Measurements from ENCODE around the gene MICB.

MICB gene

GRCh38 chr6:31541658-31542521 lies 43.9 kb downstream of the MICB start, which contains the start of gene DDX39B:
TSS of gene DDX39B (minus strand) at chr6:31542003. CDS start at chr6:31540532, 1,471 bp downstream.
- Histone ChIP-seq H3K4ac (ENCODE audit: low read depth in 1 of 2, low read length in 2 of 2) (peak within 1 kb of the TSS; percentile 69 to 98), H3K14ac (ENCODE audit: low read length in 2 of 2) (peak within 1 kb of the TSS; percentile 19 to 68), H3K9me3 (ENCODE audit: control insufficient read depth, low read length) (no peaks in the 10 kb centered on the region), H2BK15ac (ENCODE audit: low read depth, poor library complexity, severe bottlenecking) (peak within 1 kb of the TSS; percentile 37), H3K36me3 (ENCODE audit: control insufficient read depth in 1 of 2, insufficient read depth in 2 of 2, low read depth in 1 of 2, low read length in 2 of 2) (peaks cover 20 to 41% of the 10 kb centered on the region in 2 experiments), H2BK120ac (ENCODE audit: low read depth, low read length) (peak within 1 kb of the TSS; percentile 51), H3K27me3 (ENCODE audit: control insufficient read depth in 1 of 2, insufficient read depth in 1 of 2, low read length in 2 of 2) (no peaks in the 10 kb centered on the region), H4K8ac (ENCODE audit: low read length) (peak within 1 kb of the TSS; percentile 67), H3K4me1 (ENCODE audit: control insufficient read depth, insufficient read depth, low read depth, low read length) (peaks cover 25% of the 10 kb centered on the region), H3K4me3 (ENCODE audit: insufficient read depth in 1 of 2, low read depth in 1 of 2, low read length in 2 of 2) (peak within 1 kb of the TSS; percentile 66 to 95), H3K18ac (ENCODE audit: low read depth in 1 of 2, low read length in 2 of 2) (peak within 1 kb of the TSS; percentile 78 to 96), H3K79me1 (replicated peaks; ENCODE audit: low read length, poor library complexity, severe bottlenecking) (peaks cover 21% of the 10 kb centered on the region), H2BK12ac (ENCODE audit: low read length in 2 of 2) (no peak within 1 kb of the TSS), H3K9ac (ENCODE audit: low read length) (peak within 1 kb of the TSS; percentile 98), H2AFZ (ENCODE audit: low read depth, low read length) (peak within 1 kb of the TSS; percentile 36), H3K4me2 (ENCODE audit: low read length, poor library complexity, severe bottlenecking) (peak within 1 kb of the TSS; percentile 78), H4K91ac (ENCODE audit: low read length) (peak within 1 kb of the TSS; percentile 87), H3K23ac (ENCODE audit: low read length in 2 of 2) (peak within 1 kb of the TSS in 1 of 2 experiments; percentile 42), H2AK5ac (ENCODE audit: low read length, severe bottlenecking) (peak within 1 kb of the TSS; percentile 54), H2BK5ac (ENCODE audit: low read depth, low read length, poor library complexity, severe bottlenecking) (peak within 1 kb of the TSS; percentile 99), H3K27ac (ENCODE audit: low read length, poor library complexity, severe bottlenecking) (peak within 1 kb of the TSS; percentile 96)
- WGBS: under 1% methylated on average over 43 of the region's 43 CpGs
- peak; percentile 98 for DNase-seq

- H3K9me3 ChIP-seq (ENCODE audit: control insufficient read depth, low read length): no peaks in the 10 kb centered on the region
- 98% methylated on average over 5 of the region's 6 CpGs for WGBS
- H2AK5ac ChIP-seq (ENCODE audit: low read length, severe bottlenecking): no peak overlapping the region
Measured at GRCh38 chr6:31543639-31544038, 45.7 kb downstream of the MICB start.

DNA sequence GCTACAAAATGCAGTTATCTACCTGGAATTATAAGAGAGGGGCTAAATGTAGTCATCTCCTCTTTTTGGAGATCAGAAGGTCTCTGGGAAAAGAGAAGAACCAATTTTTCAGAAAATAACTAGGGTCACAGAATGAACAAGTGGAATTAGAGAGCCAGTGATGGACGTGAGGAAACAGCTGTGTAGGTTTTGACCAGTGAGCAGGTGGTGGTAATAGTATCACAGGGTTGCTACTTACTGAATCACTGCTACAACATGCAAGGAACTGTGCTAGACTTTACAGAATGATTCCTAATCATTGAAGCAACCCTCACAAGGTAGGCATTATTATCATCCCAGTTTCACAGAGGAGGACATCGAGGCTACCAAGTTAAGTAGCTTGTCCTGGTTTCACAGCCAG lies 46.7 kb downstream of the MICB start:
- WGBS: 76% methylated on average over 2 of the region's 2 CpGs

More at GRCh38 chr6:31543639-31544038, 45.7 kb downstream of the MICB start:
- Histone ChIP-seq H3K18ac (ENCODE audit: low read depth in 1 of 2, low read length in 2 of 2) (no peak overlapping the region), H2BK15ac (ENCODE audit: low read depth, poor library complexity, severe bottlenecking) (no peak overlapping the region), H4K91ac (ENCODE audit: low read length) (no peak overlapping the region), H2BK5ac (ENCODE audit: low read depth, low read length, poor library complexity, severe bottlenecking) (no peak overlapping the region), H3K4me1 (ENCODE audit: control insufficient read depth, insufficient read depth, low read depth, low read length) (peaks cover 29% of the 10 kb centered on the region), H2AFZ (ENCODE audit: low read depth, low read length) (no peak overlapping the region), H2BK120ac (ENCODE audit: low read depth, low read length) (no peak overlapping the region), H4K8ac (ENCODE audit: low read length) (no peak overlapping the region), H3K4ac (ENCODE audit: low read depth in 1 of 2, low read length in 2 of 2) (no peak overlapping the region), H3K27ac (ENCODE audit: low read length, poor library complexity, severe bottlenecking) (no peak overlapping the region), H3K9ac (ENCODE audit: low read length) (no peak overlapping the region), H3K23ac (ENCODE audit: low read length in 2 of 2) (no peak overlapping the region), H3K79me1 (replicated peaks; ENCODE audit: low read length, poor library complexity, severe bottlenecking) (peaks cover 25% of the 10 kb centered on the region), H3K14ac (ENCODE audit: low read length in 2 of 2) (no peak overlapping the region), H3K36me3 (ENCODE audit: control insufficient read depth in 1 of 2, insufficient read depth in 2 of 2, low read depth in 1 of 2, low read length in 2 of 2) (peaks cover 14 to 27% of the 10 kb centered on the region in 2 experiments), H3K4me2 (ENCODE audit: low read length, poor library complexity, severe bottlenecking) (no peak overlapping the region), H3K4me3 (ENCODE audit: insufficient read depth in 1 of 2, low read depth in 1 of 2, low read length in 2 of 2) (no peak overlapping the region), H2BK12ac (ENCODE audit: low read length in 2 of 2) (no peak overlapping the region), H3K27me3 (ENCODE audit: control insufficient read depth in 1 of 2, insufficient read depth in 1 of 2, low read length in 2 of 2) (no peaks in the 10 kb centered on the region)
- DNase-seq: no peak

GRCh38 chr6:31545291-31545690 lies 47.3 kb downstream of the MICB start:
- Histone ChIP-seq H3K4me1 (ENCODE audit: control insufficient read depth, insufficient read depth, low read depth, low read length) (peaks cover 18% of the 10 kb centered on the region), H3K79me1 (replicated peaks; ENCODE audit: low read length, poor library complexity, severe bottlenecking) (peaks cover 27% of the 10 kb centered on the region), H2AFZ (ENCODE audit: low read depth, low read length) (no peak overlapping the region), H2BK120ac (ENCODE audit: low read depth, low read length) (no peak overlapping the region), H4K91ac (ENCODE audit: low read length) (no peak overlapping the region), H3K9ac (ENCODE audit: low read length) (peak overlapping the region; percentile 95), H3K4ac (ENCODE audit: low read depth in 1 of 2, low read length in 2 of 2) (no peak overlapping the region), H3K14ac (ENCODE audit: low read length in 2 of 2) (no peak overlapping the region), H2BK5ac (ENCODE audit: low read depth, low read length, poor library complexity, severe bottlenecking) (no peak overlapping the region), H2BK12ac (ENCODE audit: low read length in 2 of 2) (no peak overlapping the region), H3K18ac (ENCODE audit: low read depth in 1 of 2, low read length in 2 of 2) (no peak overlapping the region), H3K9me3 (ENCODE audit: control insufficient read depth, low read length) (no peaks in the 10 kb centered on the region), H3K4me3 (ENCODE audit: insufficient read depth in 1 of 2, low read depth in 1 of 2, low read length in 2 of 2) (no peak overlapping the region), H2BK15ac (ENCODE audit: low read depth, poor library complexity, severe bottlenecking) (no peak overlapping the region), H3K27me3 (ENCODE audit: control insufficient read depth in 1 of 2, insufficient read depth in 1 of 2, low read length in 2 of 2) (no peaks in the 10 kb centered on the region), H3K27ac (ENCODE audit: low read length, poor library complexity, severe bottlenecking) (no peak overlapping the region), H3K4me2 (ENCODE audit: low read length, poor library complexity, severe bottlenecking) (no peak overlapping the region), H2AK5ac (ENCODE audit: low read length, severe bottlenecking) (no peak overlapping the region), H4K8ac (ENCODE audit: low read length) (no peak overlapping the region), H3K36me3 (ENCODE audit: control insufficient read depth in 1 of 2, insufficient read depth in 2 of 2, low read depth in 1 of 2, low read length in 2 of 2) (peaks cover 7 to 26% of the 10 kb centered on the region in 2 experiments), H3K23ac (ENCODE audit: low read length in 2 of 2) (no peak overlapping the region)
- DNase-seq: no peak
- 86% methylated on average over 6 of the region's 7 CpGs for WGBS

More for the DNA sequence above, 46.7 kb downstream of the MICB start:
- Histone ChIP-seq H2AK5ac (ENCODE audit: low read length, severe bottlenecking) (no peak overlapping the region), H3K79me1 (replicated peaks; ENCODE audit: low read length, poor library complexity, severe bottlenecking) (peaks cover 27% of the 10 kb centered on the region), H2BK120ac (ENCODE audit: low read depth, low read length) (no peak overlapping the region), H3K23ac (ENCODE audit: low read length in 2 of 2) (no peak overlapping the region), H3K4me2 (ENCODE audit: low read length, poor library complexity, severe bottlenecking) (no peak overlapping the region), H3K36me3 (ENCODE audit: control insufficient read depth in 1 of 2, insufficient read depth in 2 of 2, low read depth in 1 of 2, low read length in 2 of 2) (peaks cover 9 to 26% of the 10 kb centered on the region in 2 experiments), H3K4me3 (ENCODE audit: insufficient read depth in 1 of 2, low read depth in 1 of 2, low read length in 2 of 2) (no peak overlapping the region), H3K4me1 (ENCODE audit: control insufficient read depth, insufficient read depth, low read depth, low read length) (peaks cover 24% of the 10 kb centered on the region), H3K27ac (ENCODE audit: low read length, poor library complexity, severe bottlenecking) (no peak overlapping the region), H2AFZ (ENCODE audit: low read depth, low read length) (no peak overlapping the region), H4K91ac (ENCODE audit: low read length) (no peak overlapping the region), H3K18ac (ENCODE audit: low read depth in 1 of 2, low read length in 2 of 2) (no peak overlapping the region), H3K27me3 (ENCODE audit: control insufficient read depth in 1 of 2, insufficient read depth in 1 of 2, low read length in 2 of 2) (no peaks in the 10 kb centered on the region), H2BK5ac (ENCODE audit: low read depth, low read length, poor library complexity, severe bottlenecking) (no peak overlapping the region), H3K14ac (ENCODE audit: low read length in 2 of 2) (no peak overlapping the region), H4K8ac (ENCODE audit: low read length) (no peak overlapping the region), H2BK15ac (ENCODE audit: low read depth, poor library complexity, severe bottlenecking) (no peak overlapping the region), H3K9ac (ENCODE audit: low read length) (peak overlapping the region; percentile 9), H3K4ac (ENCODE audit: low read depth in 1 of 2, low read length in 2 of 2) (no peak overlapping the region), H3K9me3 (ENCODE audit: control insufficient read depth, low read length) (no peaks in the 10 kb centered on the region), H2BK12ac (ENCODE audit: low read length in 2 of 2) (no peak overlapping the region)
- DNase-seq: no peak

All from mesenchymal stem cell (in vitro differentiated cells and primary cell).